GM19463 (cell line): ENCODE data around the gene WDCP.
"Not testable (repeated sequence)": the region's sequence is repeated elsewhere in the genome, so short reads cannot be mapped to it uniquely, and the experiment has no call there.

Experiments used
- ATAC-seq: cut with Tn5 transposase; IDR thresholded peaks from one replicate; pipeline ENCODE4 v1.9.1; 2021; ENCODE audit warnings: mild to moderate bottlenecking, moderate library complexity; ENCODE audit not compliant: unreplicated experiment

WDCP gene, protein sequence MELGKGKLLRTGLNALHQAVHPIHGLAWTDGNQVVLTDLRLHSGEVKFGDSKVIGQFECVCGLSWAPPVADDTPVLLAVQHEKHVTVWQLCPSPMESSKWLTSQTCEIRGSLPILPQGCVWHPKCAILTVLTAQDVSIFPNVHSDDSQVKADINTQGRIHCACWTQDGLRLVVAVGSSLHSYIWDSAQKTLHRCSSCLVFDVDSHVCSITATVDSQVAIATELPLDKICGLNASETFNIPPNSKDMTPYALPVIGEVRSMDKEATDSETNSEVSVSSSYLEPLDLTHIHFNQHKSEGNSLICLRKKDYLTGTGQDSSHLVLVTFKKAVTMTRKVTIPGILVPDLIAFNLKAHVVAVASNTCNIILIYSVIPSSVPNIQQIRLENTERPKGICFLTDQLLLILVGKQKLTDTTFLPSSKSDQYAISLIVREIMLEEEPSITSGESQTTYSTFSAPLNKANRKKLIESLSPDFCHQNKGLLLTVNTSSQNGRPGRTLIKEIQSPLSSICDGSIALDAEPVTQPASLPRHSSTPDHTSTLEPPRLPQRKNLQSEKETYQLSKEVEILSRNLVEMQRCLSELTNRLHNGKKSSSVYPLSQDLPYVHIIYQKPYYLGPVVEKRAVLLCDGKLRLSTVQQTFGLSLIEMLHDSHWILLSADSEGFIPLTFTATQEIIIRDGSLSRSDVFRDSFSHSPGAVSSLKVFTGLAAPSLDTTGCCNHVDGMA

DNA sequence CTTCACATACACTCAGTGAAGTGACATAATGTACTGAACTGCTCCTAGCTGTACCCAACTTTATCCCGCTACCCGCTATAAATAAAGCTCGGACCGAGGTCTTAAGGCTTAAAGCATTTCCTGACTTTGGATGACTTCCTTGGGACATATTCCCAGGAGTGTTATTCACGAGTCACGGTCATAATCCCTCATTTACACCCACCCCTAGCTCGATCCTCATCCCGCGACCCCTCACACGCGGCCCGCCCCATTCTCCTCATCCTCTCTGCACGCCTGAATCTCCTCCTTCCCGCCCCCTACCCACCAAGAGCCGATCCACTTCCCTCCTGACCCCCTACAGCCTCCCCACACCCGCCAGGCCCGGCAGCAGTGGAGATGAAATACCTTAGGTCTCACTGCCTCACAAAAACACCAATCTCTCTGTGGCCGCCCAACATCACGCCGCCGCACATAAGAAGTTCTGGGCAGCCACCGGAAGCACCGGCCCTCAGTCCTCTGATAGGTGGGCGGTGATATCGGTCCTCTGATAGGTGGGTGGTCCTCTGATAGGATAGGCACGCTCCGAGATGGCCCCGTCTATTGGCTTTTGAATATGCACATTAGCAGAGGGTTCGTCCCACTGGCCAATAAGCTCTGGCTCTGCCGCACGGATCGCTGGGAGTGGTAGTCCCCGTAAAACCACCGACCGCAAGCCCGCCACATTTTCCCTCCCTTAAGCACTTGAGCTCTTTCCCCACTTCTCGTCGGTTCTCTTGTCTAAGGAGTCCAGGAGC, at the start of gene WDCP:
Gene WDCP, minus strand, starts transcription at position 462 of the 773 bp plus-strand sequence. CDS start 7,897 bp downstream, outside the sequence.
- peak; percentile 97 for ATAC-seq

DNA sequence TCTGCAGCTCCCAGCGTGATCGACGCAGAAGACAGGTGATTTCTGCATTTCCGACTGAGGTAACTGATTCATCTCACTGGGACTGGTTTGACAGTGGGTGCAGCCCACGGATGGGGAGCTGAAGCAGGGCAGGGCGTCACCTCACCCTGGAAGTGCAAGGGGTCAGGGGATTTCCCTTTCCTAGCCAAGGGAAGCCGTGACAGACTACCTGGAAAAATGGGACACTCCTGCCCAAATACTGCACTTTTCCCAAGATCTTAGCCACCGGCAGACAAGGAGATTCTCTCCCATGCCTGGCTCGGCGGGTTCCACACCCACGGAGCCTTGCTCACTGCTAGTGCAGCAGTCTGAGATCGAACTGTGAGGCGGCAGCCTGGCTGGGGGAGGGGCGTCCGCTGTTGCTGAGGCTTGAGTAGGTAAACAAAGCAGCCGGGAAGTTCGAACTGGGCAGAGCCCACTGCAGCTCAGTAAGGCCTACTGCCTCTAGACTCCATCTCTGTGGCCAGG, 48.0 kb upstream of the WDCP start:
- ATAC-seq: not testable (repeated sequence)

DNA sequence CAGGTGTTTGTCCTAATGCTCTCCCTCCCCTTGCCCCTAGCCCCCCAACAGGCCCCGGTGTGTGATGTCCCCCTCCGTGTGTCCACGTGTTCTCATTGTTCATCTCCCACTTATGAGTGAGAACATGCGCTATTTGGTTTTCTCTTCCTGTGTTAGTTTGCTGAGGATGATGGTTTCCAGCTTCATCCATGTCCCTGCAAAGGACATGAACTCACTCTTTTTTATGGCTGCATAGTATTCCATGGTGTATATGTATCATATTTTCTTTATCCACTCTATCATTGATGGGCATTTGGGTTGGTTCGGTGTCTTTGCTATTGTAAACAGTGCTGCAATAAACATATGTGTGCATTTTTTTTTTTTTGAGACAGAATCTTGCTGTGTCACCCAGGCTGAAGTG, 46.1 kb upstream of the WDCP start:
- not testable (repeated sequence) for ATAC-seq

DNA sequence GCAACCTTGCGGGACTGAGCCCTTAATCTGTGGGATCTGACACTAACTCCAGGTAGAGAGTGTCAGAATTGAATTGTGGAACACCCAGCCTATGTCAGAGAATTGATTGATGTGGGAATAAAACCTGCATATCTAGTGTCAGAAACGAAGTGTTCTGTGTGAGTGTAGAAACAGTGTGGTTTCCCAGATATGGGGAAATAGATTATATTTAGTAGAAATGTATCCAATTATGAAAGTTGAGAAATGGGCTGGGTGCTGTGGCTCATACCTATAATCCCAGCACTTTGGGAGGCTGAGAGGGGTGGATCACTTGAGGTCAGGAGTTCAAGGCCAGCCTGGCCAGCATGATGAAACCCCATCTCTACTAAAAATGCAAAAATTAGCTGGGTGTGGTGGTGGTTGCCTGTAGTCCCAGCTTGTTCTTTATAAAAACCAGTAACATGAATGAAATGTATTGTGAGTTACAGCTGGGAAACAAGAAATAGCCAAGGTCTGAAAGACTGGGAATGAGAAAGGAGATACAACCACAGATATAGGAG, 41.7 kb upstream of the WDCP start:
- ATAC-seq: no peak

DNA sequence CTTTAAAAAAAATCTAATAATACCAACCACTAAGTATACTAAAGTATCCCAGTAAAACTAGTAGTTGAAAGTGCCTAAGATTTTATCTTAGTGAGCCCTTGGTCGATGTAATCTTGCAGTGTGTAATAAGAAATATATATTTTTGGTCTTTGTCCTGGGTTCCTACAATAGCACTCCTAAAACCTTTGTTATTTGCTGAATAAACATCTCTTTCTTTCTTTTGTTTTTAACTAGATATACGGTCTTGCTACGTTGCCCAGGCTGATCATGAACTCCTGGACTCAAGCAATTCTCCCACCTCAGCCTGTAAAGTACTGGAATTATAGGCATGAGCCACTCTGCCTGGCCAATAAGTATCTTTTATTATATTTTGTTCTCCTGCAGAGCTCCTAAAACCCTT, 39.8 kb upstream of the WDCP start:
- no peak for ATAC-seq

DNA sequence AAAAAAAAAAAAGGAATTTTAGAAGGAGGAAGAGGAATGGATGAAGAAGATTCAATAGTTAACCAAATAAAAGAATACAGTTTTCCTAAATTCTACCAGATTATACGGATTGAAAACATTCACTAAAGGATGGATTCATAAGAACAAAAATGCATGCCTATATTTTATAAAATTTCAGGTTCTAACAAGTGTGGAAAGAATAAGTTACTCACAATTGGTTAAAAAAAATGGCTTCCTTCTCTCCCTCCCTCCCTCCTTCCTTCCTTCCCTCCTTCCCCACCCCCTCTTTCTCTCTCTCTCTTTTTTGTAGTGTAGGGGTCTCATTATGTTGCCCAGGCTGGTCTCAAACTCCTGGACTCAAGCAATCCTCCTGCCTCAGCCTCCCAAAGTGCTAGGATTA, 39.0 kb upstream of the WDCP start:
- ATAC-seq: no peak

DNA sequence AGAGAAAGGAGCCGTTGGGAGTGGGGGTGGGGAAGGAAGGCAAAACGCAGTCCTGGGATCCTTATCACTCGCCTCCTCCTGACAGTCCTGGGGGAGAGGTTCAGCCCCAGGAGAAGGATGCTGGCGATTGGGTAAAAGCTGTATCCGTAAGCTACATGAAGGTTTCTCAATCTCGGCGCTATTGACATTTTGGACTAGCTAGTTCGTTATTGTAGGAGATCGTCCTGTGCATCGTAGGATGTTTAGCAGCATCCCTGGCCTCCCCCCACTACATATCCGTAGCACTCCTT, 38.0 kb upstream of the WDCP start:
- ATAC-seq: no peak

DNA sequence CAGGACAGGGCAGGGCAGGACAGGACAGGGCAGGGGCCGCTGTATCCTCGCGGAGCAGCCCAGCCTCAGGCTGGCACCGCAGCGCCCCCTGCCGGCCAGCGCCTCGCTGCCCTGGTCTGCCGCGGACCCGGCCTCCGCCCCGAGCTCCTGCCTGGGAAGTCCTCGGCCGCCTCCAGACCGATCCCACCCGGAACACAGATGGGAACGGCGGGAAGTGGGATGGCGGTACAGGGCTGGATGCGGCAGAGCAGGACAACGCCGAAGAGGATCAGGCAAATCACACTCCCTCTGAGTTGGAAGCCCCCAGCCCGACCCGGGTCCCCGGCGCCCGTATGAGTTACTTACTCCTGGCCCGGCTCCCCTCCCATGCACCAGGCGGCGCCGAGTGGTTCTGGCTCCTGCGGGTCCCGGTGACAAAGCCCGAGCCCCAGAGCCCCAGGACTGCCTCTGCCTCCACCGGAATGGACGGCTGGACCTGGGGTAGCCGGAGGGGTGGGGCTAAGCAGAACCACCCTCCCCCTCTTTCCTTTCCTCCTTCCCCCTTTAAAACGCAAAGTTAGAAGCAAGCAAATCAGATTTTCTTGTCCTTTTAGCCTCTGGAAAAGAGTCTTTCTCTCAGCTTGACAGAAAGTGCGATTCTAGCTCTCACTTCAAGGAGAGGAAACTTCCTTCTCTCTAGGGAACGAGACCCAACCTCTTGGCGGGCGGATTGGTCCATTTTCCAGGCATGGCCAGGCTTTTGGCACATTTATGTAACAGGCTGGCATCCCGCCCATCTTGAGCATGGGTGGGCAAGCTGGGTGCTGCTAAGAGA, 37.4 kb upstream of the WDCP start, which contains the start of gene TP53I3:
Gene TP53I3, minus strand, starts transcription at position 449 of the 814 bp plus-strand sequence. CDS start 508 bp downstream, outside the sequence.
- ATAC-seq: peak; percentile 74

DNA sequence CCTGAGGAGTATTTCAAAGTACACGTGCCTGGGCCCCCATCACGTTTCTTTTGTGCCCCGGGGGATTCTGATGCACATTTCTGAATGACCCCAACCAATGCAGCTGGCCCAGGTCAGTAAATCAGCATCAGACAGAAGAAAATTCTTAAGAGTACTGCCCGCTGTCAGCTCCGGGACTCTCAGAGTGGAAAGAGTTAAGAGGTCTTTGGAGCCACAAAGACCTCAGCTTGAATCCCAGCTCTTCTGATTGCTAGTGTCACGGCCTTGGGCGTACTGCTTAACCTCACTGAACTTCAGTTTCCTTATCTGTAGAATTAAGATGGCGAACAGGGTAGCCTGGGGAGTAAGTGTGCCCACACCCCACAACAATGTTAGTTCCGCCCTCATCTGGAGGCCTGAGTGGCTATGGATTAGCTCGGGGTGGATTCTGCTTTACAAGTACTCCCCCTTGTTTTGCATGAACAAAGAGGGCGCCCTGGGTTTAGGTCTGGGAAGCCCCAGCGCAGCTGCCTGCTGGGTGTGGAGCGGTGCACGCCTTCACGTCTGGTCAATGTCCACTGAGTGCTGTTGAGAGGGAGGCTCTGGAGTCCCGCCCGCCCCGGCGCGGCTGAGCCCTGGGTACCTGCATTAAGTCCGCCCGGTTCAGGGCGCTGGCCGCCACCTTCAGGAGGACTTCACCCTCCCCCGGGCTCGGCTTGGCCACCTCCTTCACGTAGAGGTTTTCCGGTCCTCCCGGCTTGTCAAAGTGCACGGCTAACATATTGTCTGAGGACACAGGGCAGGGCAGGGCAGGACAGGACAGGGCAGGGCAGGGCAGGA, 36.6 kb upstream of the WDCP start:
- ATAC-seq: peak; percentile 74

DNA sequence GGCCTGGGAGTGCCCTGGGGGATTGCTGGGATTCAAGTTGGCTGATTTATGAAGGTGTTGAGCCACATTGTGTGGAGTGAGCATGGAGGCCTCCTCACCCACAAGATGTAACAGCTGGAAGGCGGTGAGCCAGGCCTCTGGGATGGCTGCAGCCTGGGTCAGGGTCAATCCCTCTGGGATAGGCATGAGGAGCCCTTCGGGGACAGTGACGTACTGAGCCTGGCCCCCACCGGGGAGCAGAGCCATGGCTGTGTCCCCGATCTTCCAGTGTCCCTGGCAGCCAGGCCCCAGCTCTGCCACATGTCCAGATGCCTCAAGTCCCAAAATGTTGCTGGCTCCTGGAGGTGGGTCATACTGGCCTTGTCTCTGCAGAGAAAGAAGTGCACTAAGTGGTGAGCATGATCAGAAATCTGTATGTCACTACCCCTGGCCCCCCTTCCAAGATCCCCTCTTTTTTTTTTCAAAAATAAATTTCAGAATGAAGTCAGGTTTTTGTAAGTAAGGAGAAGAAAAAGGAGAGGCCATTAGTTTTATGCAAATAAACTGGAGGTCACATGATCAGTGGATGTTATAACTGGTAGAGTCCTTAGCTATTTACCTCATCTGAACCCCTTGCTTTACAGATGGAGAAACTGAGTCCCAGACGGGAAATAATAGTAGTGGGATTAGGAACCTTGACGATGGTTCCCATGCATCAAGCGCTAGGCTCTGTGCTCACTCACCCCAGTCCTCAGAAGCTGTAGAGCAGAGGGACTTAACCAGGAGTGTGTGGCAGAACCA, 35.8 kb upstream of the WDCP start:
- ATAC-seq: no peak

DNA sequence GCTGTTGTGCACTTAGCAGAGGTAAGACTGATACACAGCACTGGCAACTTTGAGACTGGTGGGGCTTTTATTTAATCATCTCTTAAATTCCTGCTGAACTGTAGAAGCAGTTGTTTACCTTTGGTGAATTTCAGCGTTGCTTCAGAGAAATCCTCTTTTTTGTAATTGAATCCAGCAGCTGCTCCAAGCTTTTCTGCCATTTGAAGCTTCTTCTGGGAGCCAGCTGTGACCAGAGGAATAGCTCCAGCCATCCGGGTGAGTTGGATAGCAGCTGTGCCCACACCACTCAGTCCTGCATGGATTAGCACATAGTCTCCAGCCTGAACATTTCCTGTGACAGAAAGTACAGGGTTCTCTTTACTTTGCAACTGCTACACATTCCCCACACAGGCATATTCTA, 33.5 kb upstream of the WDCP start:
- no peak for ATAC-seq

DNA sequence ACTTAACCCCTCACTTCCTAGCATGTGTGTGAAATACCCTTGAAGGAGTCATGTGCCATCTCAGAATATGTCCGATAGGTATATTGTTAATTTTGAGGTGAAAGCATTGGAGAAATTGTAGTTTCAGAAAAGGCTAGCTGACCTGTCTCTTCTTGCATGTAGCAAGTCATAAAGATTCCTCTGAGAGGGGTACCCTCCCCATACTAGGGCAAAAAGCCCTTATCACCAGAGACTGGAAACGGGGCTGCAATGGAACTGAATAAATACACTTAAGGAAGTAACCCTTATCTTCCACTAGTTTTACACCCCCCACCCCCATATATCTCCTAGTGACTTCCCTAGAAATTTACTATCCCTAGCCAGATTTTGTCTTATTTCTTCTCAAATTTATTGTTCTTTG, 30.7 kb upstream of the WDCP start:
- no peak for ATAC-seq

DNA sequence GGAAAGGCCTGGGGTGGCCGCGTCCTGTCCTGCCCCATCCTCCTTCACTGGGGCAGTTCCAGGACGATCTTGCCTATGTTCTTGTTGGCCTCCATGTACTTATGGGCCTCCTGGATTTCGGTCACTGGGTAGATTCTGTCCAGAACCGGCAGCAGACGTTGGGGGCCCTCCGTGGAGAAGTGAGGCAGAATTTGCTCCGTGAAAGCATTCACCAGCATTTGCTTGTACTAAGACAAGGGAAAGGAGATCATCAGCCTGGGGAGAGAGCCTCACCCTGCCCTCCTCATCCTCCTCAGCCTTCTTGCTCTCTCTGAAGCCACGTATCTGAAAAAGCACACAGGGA, 30.3 kb upstream of the WDCP start:
- ATAC-seq: no peak

DNA sequence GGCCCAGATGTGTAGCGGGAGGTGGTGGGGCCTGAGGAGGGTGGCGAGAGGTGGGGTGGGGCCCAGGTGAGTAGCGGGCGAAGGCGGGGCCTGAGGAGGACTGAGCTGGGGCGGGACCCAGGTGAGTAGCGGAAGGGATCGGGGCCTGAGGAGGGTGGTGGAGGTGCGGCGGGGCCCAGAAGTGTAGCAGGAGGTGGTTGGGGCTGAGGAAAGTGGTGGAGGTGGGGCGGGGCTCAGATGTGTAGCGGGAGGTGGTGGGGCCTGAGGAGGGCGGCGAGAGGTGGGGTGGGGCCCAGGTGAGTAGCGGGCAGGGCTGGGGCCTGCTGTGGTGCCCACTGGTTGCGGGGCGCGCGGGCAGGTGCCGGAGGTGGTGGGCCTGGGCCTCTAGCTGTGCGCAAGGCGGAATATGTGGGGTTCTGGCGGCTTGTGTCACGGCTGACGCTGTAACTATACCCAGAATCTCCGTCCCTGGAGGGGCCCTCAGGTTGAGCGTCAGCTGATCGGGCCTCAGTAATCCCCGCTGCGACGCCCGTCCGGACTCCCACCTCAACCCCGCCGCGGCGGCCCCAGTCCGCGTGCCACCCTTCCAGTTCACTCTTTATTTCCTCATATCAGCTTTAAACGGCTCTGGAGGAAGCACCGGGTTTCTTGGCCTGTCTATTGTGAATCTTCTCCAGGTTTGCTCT, 29.8 kb upstream of the WDCP start:
- ATAC-seq: peak; percentile 16

DNA sequence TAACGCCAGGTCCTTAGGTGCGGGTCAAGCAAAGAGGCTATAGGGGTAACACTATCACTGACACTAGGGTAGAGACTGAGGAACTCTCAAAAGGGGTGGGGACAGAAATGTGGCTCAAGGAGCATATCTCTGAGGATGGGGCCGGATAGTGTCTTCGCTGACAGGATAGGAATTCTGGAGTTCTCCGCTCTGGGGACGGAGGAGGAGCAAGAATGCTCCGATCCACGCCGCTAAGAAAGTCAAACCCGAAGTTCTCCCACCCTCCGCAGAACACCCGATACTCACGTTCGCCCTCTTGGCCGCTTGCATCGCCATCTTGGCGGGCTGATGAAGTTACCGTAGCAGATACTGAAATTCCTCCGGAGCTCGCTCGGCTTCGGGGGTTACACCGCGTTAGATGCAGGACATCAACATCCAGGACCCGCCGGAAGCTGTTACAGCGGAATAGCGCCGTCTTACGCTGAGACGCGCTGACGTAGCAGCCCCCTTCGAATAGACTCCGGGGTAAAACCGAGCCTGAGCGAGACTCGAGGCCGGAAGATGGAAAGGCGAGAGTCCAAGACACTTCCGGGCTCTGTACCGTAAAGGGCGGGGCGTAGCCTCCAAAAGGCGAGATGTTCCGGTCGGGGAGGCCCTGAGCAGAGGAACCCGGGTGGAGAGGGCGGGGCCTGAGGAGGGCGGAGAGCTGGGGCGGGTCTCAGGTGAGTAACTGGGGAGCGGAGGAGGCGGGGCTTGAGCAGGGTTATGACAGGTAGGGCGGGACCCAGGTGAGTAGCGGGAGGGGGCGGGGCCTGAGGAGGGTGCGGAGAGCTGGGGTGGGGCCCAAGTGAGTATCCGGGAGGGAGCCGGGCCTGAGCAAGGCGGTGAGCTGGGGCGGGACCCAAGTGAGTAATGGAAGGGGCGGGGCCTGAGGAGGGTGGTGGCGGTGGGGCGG, 29.0 kb upstream of the WDCP start, which contains the start of gene SF3B6:
Gene SF3B6, minus strand, starts transcription at position 412 of the 934 bp plus-strand sequence. Its CDS starts 97 bp downstream, at position 315.
- peak; percentile 92 for ATAC-seq

DNA sequence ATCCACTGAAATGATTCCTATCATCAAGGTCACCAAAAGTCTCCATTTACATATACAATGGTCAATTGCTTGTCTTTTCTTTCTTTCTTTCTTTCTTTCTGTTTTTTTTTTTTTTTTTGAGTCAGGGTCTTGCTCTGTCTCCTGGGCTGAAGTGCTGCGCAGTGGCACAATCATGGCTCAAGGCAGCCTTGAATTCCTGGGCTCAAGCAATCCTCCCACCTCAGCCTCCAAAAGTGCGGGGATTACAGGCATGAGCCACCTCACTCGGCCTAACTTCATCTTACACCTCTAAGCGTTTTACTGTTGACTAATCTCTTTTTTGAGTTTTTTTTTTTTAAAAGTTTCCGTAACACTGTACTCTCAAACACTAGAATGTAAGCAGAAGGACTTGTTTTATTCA, 28.1 kb upstream of the WDCP start:
- no peak for ATAC-seq

DNA sequence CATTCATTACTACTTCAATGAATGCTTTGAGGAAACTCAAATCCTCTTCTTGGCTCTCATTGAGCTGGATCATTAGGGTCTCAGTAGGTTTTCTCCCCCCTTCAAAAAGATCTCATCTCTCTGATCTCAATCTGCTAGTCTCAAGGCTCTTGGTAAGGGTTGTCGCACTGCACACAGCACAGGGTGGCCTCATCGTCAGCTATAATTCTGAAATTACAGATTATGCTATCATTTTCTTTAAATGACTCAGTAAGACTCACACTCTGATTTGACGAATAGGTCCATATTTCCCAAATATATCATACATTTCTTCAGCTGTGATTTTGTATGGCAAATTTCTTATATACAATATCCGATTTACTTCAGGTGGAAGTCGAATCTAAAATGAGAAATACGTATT, 26.6 kb upstream of the WDCP start:
- no peak for ATAC-seq
